GM06990 (cell line): ENCODE results near the gene SLC25A25.

Source experiments
- DNase-seq: peaks from one replicate; pipeline ENCODE4 v3.0.0-alpha.2; 2011; ENCODE audit not compliant: insufficient read length; ENCODE audit errors: extremely low read depth
- H3K27me3 ChIP-seq: replicated peaks from 2 replicates; pipeline ENCODE4 v1.6.0; 2011; ENCODE audit warnings: low read length; ENCODE audit not compliant: control insufficient read depth, insufficient read depth
- H3K36me3 ChIP-seq: 2 replicates; pipeline ENCODE4 v1.5.1; 2011; ENCODE audit warnings: low read length; ENCODE audit not compliant: control insufficient read depth, insufficient read depth
- H3K4me3 ChIP-seq: replicated peaks from 2 replicates; pipeline ENCODE4 v1.5.1; 2011; ENCODE audit warnings: low read depth, mild to moderate bottlenecking, control low read depth, low read length
- CTCF ChIP-seq: IDR thresholded peaks from 2 replicates; pipeline ENCODE4 v1.5.1; 2011; ENCODE audit warnings: low read length, control low read depth, mild to moderate bottlenecking, inconsistent platforms; ENCODE audit not compliant: insufficient read depth, poor library complexity, severe bottlenecking

SLC25A25 gene

GRCh38 chr9:128089299-128089698 lies 21.3 kb downstream of the SLC25A25 start:
- Histone ChIP-seq H3K27me3 (no peaks in the 10 kb centered on the region), H3K36me3 (no peaks in the 10 kb centered on the region; the same call in none of the 2 replicates), H3K4me3 (no peak overlapping the region)
- TF ChIP-seq CTCF: no peak
- no peak for DNase-seq

- Histone ChIP-seq H3K4me3 (no peak overlapping the region), H3K27me3 (no peaks in the 10 kb centered on the region), H3K36me3 (no peaks in the 10 kb centered on the region; the same call in none of the 2 replicates)
- no peak for DNase-seq
- TF ChIP-seq CTCF: no peak
Observed at GRCh38 chr9:128091144-128091543, 23.1 kb downstream of the SLC25A25 start.

GRCh38 chr9:128091571-128091970 lies 23.5 kb downstream of the SLC25A25 start:
- Histone ChIP-seq H3K27me3 (no peaks in the 10 kb centered on the region), H3K36me3 (no peaks in the 10 kb centered on the region; the same call in none of the 2 replicates), H3K4me3 (no peak overlapping the region)
- DNase-seq: no peak
- no peak for TF ChIP-seq CTCF

- no peak for TF ChIP-seq CTCF
- H3K4me3 ChIP-seq: no peak overlapping the region
- DNase-seq: no peak
Observed at GRCh38 chr9:128092199-128092977, 24.4 kb downstream of the SLC25A25 start.

GRCh38 chr9:128093011-128093410 lies 25.0 kb downstream of the SLC25A25 start:
- no peak overlapping the region for H3K4me3 ChIP-seq
- H3K27me3 ChIP-seq: no peaks in the 10 kb centered on the region
- TF ChIP-seq CTCF: no peak
- H3K36me3 ChIP-seq: no peaks in the 10 kb centered on the region; the same call in none of the 2 replicates
- no peak for DNase-seq

More at GRCh38 chr9:128092199-128092977, 24.4 kb downstream of the SLC25A25 start:
- H3K36me3 ChIP-seq: no peaks in the 10 kb centered on the region; the same call in none of the 2 replicates
- H3K27me3 ChIP-seq: no peaks in the 10 kb centered on the region
